K562 (cell line): ENCODE measurements around the gene SOX11.

Experiments
- CHD4 ChIP-seq: fragments of 200-600 bp; sonication (generic); IDR thresholded peaks from 3 replicates; pipeline ENCODE4 v1.6.1; 2012; ENCODE audit warnings: low read depth, mild to moderate bottlenecking, mixed read lengths, low read length, inconsistent platforms; ENCODE audit not compliant: insufficient read depth, insufficient replicate concordance, poor library complexity, severe bottlenecking
- CXXC5 ChIP-seq: fragments of 250-450 bp; sonication (Bioruptor Pico); IDR thresholded peaks from 2 replicates; pipeline ENCODE4 v1.8.0; 2022; ENCODE audit warnings: inconsistent platforms, mild to moderate bottlenecking, moderate library complexity
- POLR2AphosphoS5 ChIP-seq: IDR thresholded peaks from 2 replicates; pipeline ENCODE4 v1.6.1; 2011; ENCODE audit warnings: mild to moderate bottlenecking, low read depth, low read length, moderate library complexity; ENCODE audit not compliant: control insufficient read depth, insufficient read depth
- RAD21 ChIP-seq, 2 experiments: fragments of 250-450 bp in 1 of 2; fragments of 450-650 bp in 1 of 2; sonication (Bioruptor Pico) in 1 of 2; formaldehyde crosslinking in 1 of 2; IDR thresholded peaks in 1 of 2; conservative IDR thresholded peaks in 1 of 2; 2 replicates each; pipeline versions ENCODE4 v1.4.0 to v1.8.0; 2020 to 2022; ENCODE audit warnings: mild to moderate bottlenecking in 2 of 2, moderate library complexity in 1 of 2
- RNF2 ChIP-seq: sonication (generic); IDR thresholded peaks from 2 replicates; pipeline ENCODE4 v1.6.1; 2016
- TOE1 ChIP-seq, 2 experiments: fragments of 450-650 bp in 1 of 2; sonication (generic) in 1 of 2; formaldehyde crosslinking in 1 of 2; IDR thresholded peaks; 2 replicates each; pipeline versions ENCODE4 v1.7.1 to v1.8.0; 2016 to 2022; ENCODE audit warnings: borderline replicate concordance in 2 of 2, mild to moderate bottlenecking in 2 of 2, antibody characterized with exemption in 1 of 2, inconsistent platforms in 1 of 2, low read depth in 1 of 2, missing genetic modification reagents in 1 of 2, moderate library complexity in 1 of 2

DNA sequence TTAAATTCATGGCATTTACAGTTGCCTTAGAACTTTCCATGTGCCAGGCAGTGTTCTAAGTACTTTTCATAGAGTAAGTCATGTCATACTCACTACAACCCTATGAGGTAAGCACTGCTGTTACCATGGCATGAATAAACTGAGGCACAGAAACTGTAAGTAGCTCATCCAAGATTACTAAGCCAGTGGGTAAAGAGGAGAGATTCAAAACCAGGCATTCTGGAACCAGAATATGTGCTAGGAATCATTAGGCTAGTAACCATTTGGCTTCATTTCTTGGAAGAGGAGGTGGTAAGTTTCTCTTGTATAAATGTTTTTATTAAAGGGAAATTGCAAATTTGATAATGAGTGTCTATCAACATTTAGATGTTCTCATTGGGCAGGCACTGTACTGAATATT, 35.1 kb downstream of the SOX11 start:
- no peak for TF ChIP-seq RNF2
- TF ChIP-seq CXXC5: no peak
- TF ChIP-seq CHD4: no peak
- TF ChIP-seq RAD21 (CRISPR knock-in tag; conservative IDR thresholded peaks at IDR 0.05 in 1 of 2, IDR thresholded peaks at IDR 0.05 in 1 of 2): no peak
- no peak for TF ChIP-seq POLR2AphosphoS5
- TF ChIP-seq TOE1 (IDR thresholded peaks at IDR 0.05; ENCODE audit: borderline replicate concordance): no peak
- no peak for TF ChIP-seq TOE1 (CRISPR knock-in tag; IDR thresholded peaks at IDR 0.05; ENCODE audit: borderline replicate concordance, low read depth)
